Neutrophil (primary cell): ENCODE results near the gene PRPF6.
A peak's percentile ranks its signal among the peaks of the same experiment; 100 is the strongest.
"Not testable (repeated sequence)": the region's sequence is repeated elsewhere in the genome, so short reads cannot be mapped to it uniquely, and the experiment has no call there.

ENCODE experiments used
- H3K27ac ChIP-seq: fragments of 200-600 bp; sonication (generic); 2 replicates; pipeline ENCODE4 v1.5.1; 2016; ENCODE audit warnings: mild to moderate bottlenecking, moderate library complexity
- H3K27me3 ChIP-seq: fragments of 200-600 bp; sonication (generic); 2 replicates; pipeline ENCODE4 v1.6.0; 2016; ENCODE audit warnings: mild to moderate bottlenecking
- H3K36me3 ChIP-seq: fragments of 200-600 bp; sonication (generic); 2 replicates; pipeline ENCODE4 v1.5.1; 2017
- H3K4me1 ChIP-seq, 2 experiments: fragments of 200-600 bp in 1 of 2; sonication (generic) in 1 of 2; 1 replicate in 1 of 2; 2 replicates in 1 of 2; pipeline versions ENCODE4 v1.5.1 to v1.6.1; 2013 to 2016; ENCODE audit warnings: low read depth in 1 of 2, low read length in 1 of 2, mild to moderate bottlenecking in 1 of 2, moderate library complexity in 1 of 2; ENCODE audit not compliant: control insufficient read depth in 1 of 2, insufficient read depth in 1 of 2
- H3K4me3 ChIP-seq, 2 experiments: fragments of 200-600 bp in 1 of 2; sonication (generic) in 1 of 2; 1 replicate in 1 of 2; 2 replicates in 1 of 2; pipeline ENCODE4 v1.5.1; 2013 to 2016; ENCODE audit warnings: low read depth in 1 of 2, low read length in 1 of 2, mild to moderate bottlenecking in 1 of 2, moderate library complexity in 1 of 2
- H3K9me3 ChIP-seq: fragments of 200-600 bp; sonication (generic); 2 replicates; pipeline ENCODE4 v1.5.1; 2016
- TF ChIP-seq, protein P1 (sequence below): fragments of 200-600 bp; sonication (generic); IDR thresholded peaks from 2 replicates; pipeline ENCODE4 v1.5.1; 2016; ENCODE audit warnings: antibody characterized with exemption

The PRPF6 gene

DNA sequence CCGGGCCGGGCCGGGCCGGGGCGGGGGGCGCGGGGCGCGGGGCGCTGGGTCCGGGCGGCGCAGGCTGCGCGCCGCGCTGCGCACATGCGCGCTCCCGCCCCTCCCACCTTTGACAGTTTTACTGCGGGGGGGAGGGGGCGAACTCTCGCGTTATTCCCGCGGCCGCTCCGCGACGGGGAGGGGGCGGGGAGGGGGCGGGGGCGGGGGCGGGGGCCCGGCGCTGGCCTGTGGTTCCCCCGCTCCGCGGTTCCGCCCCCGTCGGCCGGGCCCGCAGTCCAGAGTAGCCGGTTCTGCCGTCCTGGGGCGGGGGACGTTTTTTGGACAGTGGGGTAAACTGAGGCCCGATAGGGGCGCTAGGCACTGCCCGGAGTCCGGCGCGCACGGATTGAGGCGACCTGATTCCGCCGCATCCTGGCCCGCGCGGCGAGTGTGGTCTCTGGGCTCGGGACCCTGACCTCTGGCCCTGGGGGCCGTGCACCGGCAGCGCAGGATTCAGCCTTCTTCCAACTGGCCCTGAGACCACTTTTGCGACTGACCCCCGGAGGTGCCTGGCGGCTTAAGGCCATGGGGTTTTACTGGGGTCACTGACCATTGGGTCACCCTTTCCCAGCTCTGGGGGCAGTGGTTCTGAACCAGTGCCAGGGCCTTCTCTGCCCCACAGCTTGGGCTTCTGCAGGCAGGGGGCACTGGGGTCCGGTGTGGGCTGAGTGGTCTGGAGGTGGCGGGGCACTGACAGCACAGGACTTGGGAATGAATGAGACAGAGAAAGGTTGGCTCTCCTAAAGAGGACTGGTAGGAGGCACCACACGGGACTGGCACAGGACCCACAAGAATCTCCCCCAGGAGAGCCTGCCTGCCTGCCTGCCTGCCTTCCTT, 10.9 kb upstream of the PRPF6 start, which contains the start of gene ZNF512B:
Gene ZNF512B (minus strand): TSS at position 93 of the 876 bp plus-strand sequence. CDS start 1,980 bp downstream, outside the sequence.
- peaks cover 34% of the 10 kb centered on the region for H3K27me3 ChIP-seq
- TF ChIP-seq, protein P1, sequence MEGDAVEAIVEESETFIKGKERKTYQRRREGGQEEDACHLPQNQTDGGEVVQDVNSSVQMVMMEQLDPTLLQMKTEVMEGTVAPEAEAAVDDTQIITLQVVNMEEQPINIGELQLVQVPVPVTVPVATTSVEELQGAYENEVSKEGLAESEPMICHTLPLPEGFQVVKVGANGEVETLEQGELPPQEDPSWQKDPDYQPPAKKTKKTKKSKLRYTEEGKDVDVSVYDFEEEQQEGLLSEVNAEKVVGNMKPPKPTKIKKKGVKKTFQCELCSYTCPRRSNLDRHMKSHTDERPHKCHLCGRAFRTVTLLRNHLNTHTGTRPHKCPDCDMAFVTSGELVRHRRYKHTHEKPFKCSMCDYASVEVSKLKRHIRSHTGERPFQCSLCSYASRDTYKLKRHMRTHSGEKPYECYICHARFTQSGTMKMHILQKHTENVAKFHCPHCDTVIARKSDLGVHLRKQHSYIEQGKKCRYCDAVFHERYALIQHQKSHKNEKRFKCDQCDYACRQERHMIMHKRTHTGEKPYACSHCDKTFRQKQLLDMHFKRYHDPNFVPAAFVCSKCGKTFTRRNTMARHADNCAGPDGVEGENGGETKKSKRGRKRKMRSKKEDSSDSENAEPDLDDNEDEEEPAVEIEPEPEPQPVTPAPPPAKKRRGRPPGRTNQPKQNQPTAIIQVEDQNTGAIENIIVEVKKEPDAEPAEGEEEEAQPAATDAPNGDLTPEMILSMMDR: no peak
- no peaks in the 10 kb centered on the region for H3K9me3 ChIP-seq
- H3K27ac ChIP-seq: no peak within 1 kb of the TSS
- peak within 1 kb of the TSS; percentile 28 to 35 for H3K4me3 ChIP-seq
- H3K4me1 ChIP-seq: peaks cover 3 to 15% of the 10 kb centered on the region in 2 experiments
- no peaks in the 10 kb centered on the region for H3K36me3 ChIP-seq

DNA sequence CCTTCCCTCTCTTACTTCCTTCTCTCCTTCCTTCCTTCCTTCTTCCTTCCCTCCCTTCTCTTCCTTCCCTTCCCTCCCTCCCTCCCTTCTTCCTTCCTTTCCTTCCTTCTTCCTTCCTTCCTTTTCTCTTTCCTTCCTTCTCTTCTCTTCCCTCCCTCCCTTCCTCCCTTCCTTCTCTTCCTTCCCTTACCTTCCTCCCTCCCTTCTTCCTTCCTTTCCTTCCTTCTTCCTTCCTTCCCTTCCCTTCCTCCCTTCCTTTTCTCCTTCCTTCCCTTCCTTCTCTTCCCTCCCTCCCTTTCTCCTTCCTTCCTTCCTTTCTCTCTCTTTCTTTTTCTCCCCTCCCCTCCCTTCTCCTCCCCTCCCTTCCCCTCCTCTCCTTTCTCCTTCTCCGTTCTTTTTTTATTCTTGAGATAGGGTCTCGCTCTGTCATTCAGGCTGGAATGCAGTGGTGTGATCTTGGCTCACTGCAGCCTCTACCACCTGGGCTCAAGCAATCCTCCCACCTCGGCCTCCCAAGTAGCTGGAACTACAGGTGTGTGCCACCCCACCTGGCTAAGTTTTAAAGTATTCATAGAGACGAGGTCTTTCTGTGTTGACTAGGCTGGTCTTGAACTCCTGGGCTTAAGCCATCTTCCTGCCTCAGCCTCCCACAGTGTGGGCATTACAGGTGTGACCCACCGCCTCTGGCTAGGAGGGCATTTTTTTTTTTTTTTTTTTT, 10.1 kb upstream of the PRPF6 start:
- no peak overlapping the region for H3K4me3 ChIP-seq
- peaks cover 3 to 15% of the 10 kb centered on the region in 2 experiments for H3K4me1 ChIP-seq
- H3K27ac ChIP-seq: no peak overlapping the region
- TF ChIP-seq, protein P1: no peak
- H3K9me3 ChIP-seq: no peaks in the 10 kb centered on the region
- no peaks in the 10 kb centered on the region for H3K36me3 ChIP-seq
- H3K27me3 ChIP-seq: peaks cover 34% of the 10 kb centered on the region

DNA sequence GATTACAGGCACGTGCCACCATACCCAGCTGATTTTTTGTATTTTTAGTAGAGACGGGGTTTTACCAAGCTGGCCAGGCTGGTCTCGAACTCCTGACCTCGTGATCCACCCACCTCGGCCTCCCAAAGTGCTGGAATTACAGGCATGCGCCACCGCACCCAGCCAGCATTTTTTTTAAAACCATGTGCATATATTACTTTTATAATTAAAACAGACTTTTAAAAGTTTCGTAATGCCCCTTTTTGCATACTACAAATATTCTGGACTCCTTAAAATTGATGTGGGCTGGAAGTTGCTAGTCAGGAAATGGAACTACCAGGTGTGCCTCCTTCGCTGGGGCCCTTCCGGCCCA, 9.0 kb upstream of the PRPF6 start:
- H3K4me3 ChIP-seq, H3K9me3 ChIP-seq, H3K36me3 ChIP-seq, H3K27ac ChIP-seq: not testable (repeated sequence)
- Histone ChIP-seq H3K27me3 (peaks cover 34% of the 10 kb centered on the region), H3K4me1 (peaks cover 3 to 15% of the 10 kb centered on the region in 2 experiments)

DNA sequence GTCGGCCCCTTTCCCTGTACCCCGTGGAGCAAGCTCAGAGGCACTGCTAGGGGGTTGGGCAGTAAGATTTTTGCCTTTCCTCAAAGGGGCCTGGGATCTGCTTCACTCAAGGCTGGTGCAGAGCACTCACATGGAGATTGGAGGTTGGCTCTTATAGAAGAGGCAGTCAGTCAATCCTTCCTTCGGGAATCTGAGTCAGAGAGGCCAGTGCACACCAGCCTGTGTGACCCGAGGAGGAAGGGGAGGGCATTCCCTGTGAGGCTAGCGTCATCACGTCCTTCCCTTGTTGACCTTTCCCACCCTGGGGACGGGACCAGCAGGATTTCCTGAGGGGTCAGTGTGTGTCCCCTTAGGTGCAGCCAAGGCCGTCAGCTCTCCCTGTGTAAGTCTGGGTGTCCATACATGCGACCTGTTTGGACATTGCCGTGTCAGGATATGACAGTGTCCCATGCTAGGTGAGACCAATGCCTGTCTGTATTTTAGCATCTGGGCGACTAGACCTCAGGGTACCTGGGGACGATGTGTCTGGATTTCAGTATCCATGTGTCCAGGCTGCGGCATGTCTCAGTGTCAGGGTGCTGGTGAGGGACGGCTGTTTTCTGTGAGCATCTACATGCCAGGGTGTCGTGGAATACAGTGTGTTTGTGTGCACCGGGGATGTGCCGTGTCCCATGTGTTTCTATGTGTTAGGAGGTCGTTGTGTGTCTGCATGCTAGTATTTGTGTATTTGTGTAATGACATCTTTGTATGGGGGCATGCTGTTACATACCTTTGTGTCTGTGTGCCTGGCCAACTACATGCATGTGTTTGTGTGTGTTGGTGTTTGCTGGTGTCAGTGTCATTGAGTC, 8.4 kb upstream of the PRPF6 start:
- H3K4me1 ChIP-seq: peaks cover 3 to 15% of the 10 kb centered on the region in 2 experiments
- H3K36me3 ChIP-seq: no peaks in the 10 kb centered on the region
- TF ChIP-seq, protein P1: no peak
- H3K27ac ChIP-seq: no peak overlapping the region
- no peaks in the 10 kb centered on the region for H3K9me3 ChIP-seq
- no peak overlapping the region for H3K4me3 ChIP-seq
- H3K27me3 ChIP-seq: peaks cover 34% of the 10 kb centered on the region

DNA sequence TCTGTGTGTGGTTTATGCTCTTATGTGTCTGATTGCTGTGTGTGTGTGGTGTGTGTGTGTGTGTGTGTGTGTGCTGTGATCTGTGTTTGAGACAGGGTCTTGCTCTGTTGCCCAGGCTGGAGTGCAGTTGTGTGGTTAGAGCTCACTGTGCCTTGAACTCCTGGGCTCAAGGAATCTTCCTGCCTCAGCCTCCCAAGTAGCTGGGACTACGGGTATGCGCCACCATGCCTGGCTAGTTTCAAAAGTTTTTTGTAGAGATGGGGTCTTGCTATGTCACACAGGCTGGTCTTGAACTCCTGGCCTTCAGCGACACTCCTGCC, 7.8 kb upstream of the PRPF6 start:
- TF ChIP-seq, protein P1: no peak

More for the DNA sequence above, 7.8 kb upstream of the PRPF6 start:
- H3K4me3 ChIP-seq: no peak overlapping the region
- H3K9me3 ChIP-seq: no peaks in the 10 kb centered on the region
- no peak overlapping the region for H3K27ac ChIP-seq
- H3K27me3 ChIP-seq: peaks cover 34% of the 10 kb centered on the region
- H3K4me1 ChIP-seq: peaks cover 6 to 18% of the 10 kb centered on the region in 2 experiments
- H3K36me3 ChIP-seq: no peaks in the 10 kb centered on the region
